SKM-1 treated with dmso at 0.1 percent for 144 hours (cell line): ENCODE data around the gene LZTS2.
"Not testable (repeated sequence)": the region's sequence is repeated elsewhere in the genome, so short reads cannot be mapped to it uniquely, and the experiment has no call there.

Experiments
- DNase-seq: peaks from one replicate; lab custom pipeline; 2025; ENCODE audit not compliant: unreplicated experiment; lab: John Stamatoyannopoulos, UW

Gene LZTS2

DNA sequence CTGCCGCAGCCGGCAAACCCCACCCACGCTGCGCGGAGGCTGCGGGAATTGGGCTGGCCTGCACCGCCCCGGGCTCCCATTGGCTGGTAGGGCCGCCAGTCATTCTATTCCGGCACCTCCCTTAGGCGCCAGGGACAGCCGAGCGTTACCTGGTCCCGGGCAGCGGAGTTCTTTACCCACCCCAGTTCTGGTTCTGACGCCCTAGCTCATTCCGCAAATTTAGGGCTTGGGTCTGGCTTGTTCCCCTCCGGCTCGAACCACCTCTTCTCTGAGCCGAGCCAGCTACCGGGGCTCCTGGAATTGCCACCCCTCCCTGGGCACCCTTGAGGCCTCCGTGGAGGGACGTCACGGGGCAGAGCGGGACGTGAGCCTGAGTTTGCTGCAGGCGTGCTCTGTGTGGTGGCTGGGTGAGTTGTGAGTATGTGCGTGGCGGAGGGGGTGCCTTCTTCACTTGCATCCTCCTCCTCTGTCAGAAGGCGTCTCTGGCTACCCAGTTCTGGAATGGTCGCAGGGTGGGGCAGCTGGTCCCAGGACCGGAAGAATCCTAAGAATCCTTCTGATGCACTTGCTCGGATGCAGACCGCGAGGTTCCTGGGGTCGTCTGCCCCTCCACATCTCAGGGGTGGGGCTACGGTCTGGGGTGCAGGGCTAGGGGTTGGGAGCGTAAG, 31.7 kb downstream of the LZTS2 start, which contains the start of the genes PDZD7 and SFXN3:
Gene PDZD7 (minus strand): TSS at position 2 of the 668 bp plus-strand sequence. CDS start 910 bp downstream, outside the sequence.
Gene SFXN3 (plus strand): TSS at position 107 of the 668 bp plus-strand sequence. CDS start 3,461 bp downstream, outside the sequence.
- DNase-seq, result peak; percentile 85

DNA sequence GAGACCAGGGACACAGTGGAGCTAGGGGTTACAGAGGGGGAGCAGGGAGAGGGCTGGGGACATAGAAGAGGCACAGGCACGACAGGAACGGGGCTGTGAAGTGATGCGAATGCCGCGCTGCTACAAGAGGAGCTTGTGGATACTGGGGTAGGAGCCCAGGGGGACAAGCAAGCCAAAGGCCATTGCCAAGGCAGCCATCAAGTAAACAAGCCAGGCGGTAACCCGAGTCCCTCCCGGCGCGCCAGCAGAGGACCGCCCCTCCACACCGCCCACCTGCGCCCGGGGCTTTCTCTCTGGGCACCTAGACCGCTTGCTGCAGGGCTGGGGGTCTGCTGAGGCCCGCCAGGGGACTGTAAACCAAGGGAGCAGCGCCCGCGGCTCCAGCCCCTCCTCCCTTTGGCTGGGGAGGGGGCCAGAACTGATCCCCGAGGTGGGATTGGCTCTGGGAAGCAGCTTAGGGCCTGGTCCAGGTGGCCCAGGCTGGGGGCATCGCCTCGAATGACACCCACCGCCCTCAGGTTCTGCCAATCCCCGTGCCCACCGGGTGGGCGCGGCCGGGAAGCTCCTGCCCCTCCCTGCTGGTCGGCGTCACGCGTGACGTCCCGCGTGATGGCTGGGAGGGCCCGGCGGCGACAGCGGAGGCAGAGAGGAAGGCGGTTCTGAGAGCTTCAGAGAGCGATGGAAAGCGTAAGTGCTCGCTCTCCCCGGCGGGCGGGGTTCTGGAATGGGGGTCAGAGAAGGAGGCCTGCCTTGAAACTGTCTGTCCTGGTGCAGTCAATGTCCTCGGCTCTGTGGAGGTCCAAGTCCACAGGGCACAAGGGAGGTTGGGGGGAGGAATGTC, 32.4 kb downstream of the LZTS2 start:
- peak; percentile 20 for DNase-seq

DNA sequence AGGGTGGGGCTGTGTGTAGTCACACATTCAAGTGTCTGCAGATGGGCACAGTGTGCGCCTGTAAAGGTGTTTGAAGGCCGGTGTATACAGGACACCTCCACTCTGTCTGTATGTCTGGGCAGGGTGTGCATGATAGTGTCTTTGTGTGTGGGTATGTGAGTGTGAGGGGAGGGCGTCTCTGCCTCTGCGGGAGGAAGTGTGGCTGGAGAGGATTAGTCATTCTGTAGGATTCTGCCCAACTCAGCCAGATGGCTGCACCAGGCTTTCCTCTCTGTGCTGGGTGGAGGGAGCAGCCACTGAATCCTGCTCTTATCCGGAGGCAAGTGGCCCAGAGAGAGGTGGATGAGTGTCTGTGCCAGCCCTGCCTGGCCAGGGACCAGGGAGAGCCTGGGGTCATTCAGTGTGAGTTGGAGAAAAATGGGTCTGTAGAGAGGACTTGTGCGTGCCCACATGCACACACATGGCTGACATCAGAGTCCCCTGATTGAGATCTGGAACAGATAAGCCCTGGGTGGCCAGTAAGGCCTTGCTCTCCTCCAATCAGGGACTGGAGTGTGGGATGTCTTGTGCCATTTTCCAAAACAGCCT, 33.1 kb downstream of the LZTS2 start:
- peak; percentile 34 for DNase-seq

DNA sequence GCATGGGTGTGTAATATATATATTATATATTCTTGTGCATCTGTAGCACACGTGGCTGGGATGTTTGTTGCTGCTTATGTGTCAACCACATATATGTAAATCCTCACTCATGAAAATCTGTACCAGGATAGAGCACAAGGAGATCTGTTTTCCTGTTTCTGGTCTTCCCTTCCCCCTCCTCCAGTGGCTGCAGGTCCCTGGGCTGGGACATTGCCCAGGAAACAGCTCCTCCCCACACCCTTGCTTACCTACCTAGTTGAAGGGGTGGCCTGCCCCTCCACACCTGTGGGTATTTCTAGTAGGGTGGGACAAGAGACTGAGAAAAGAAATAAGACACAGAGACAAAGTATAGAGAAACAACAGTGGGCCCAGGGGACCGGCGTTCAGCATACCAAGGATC, 33.7 kb downstream of the LZTS2 start:
- DNase-seq, result no peak

DNA sequence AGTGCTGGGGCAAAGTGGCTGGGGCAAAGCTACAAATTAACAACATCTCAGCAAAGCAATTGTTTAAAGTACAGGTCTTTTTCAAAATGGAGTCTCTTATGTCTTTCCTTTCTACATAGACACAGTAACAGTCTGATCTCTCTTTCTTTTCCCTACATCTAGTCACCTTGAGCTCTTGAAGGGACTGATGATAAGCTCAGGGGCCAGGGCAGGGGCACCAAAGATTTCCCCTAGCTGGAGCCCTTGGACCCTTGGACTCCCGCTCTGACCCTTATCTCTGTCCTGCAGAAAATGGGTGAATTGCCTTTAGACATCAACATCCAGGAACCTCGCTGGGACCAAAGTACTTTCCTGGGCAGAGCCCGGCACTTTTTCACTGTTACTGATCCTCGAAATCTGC, 34.8 kb downstream of the LZTS2 start:
- DNase-seq, result not testable (repeated sequence)

DNA sequence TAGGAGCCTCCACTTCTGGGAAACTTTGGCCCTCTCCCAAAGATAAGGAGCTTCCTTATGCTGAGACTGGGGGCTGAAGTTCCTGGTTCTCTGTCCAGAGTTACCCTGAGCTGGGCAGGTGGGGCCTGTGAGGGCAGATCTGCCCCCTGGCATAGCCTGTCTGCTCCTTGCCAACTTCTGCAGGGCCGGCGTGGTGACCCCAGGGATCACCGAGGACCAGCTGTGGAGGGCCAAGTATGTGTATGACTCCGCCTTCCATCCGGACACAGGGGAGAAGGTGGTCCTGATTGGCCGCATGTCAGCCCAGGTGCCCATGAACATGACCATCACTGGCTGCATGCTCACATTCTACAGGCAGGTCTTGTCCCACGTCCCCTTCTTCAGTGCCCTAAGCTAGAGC, 35.7 kb downstream of the LZTS2 start:
- DNase-seq, result no peak

DNA sequence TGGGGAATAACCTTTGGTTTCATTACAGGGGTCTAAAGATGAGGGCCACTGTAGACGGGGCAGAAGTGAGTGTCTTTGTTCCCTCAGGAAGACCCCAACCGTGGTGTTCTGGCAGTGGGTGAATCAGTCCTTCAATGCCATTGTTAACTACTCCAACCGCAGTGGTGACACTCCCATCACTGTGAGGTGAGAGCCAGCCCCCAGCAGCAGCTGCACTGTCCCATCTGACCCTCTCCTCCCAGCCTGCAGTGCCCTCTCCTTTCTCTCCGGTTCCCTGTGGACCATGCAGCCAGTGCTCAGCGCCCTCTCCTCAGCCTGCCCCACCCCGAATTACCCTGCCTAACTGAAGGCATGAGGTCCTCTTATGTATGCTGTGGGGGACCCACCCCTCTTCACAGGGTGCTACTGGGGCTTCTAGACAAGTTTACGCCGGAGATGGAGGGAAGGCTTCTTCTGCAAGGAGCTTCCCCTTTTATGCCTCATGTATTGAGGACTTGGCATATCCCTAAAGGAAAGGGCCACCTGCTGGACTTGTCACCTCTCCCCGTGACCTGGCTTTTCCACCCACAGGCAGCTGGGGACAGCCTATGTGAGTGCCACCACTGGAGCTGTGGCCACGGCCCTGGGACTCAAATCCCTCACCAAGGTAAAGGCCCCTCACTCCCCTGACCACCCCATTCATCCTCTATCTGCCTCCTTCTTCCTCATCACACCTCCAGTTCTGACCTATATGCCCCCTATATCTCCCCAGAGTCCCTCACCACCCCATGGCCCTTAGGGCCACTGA, 36.5 kb downstream of the LZTS2 start:
- DNase-seq, result no peak

DNA sequence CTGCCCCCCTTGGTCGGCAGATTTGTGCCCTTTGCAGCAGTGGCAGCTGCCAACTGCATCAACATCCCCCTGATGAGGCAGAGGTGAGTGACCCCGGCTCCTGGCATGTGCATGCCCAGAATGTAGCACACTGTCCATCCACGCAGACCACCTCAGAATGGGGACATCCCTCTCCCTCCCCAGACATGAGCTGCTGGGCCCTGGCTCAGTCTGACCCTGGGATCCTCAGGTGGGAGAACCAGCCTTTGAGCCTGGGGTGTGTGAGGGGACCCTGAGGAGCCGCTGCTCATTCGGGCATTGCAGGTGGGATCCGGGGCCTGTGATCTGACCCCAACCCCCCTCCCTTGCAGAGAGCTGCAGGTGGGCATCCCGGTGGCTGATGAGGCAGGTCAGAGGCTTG, 37.1 kb downstream of the LZTS2 start:
- DNase-seq, result no peak

DNA sequence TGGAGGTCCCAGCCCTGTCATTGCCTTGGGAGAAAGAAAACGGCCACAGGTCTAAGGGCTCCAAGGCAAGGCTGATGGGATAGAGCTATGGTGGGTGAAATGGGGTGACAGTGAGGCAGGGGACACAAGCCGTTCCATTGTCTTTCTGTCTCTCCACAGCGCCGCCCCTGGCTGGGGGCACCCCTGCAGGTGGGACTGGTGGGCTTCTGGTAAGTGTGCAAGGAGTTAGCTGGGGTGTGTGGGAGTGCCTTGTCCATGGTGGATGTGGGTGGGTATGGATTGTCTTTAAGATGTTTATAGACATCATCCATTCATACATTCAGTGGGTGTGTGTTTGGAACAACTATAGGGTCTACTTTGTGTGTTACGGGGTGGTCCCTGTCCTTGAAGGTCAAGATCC, 38.9 kb downstream of the LZTS2 start:
- no peak for DNase-seq

DNA sequence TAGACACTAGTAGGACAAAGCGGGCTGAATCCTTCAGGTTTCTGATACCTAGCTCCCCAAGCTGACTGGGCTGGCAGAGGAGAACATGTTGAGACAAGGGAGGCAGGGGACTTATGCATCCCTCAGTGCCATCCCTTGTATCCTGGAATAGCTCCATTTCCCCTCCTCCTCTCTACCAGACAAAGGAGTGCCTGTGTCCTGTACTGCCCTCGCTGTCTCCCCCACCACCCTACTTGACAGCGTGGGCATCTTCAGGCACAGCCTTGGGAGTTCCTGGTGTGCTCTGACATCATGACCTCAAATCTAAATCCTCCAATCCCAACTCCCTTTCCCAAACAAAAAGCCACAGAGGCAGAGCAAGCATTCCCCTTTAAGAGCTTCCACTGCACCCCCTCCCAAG, 40.5 kb downstream of the LZTS2 start:
- no peak for DNase-seq

DNA sequence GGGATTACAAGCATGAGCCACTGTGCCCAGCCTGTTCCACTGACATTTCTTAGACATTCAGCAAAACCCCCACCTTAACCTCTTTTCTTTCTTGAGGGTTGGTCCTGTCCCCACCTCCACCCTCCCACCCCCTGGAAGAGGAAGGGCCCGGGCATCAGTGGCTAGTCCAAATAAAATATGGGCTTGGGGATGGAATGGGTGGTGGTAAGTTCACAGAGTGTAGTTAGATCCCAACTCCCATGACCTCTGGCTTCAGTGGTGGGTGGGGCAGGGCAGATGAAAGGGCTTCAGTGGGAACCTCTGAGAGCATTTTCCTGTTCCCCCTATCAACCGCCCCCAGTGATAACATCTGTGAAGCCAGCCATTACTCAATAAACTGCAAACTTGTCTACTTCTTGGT, 41.2 kb downstream of the LZTS2 start:
- DNase-seq, result no peak

DNA sequence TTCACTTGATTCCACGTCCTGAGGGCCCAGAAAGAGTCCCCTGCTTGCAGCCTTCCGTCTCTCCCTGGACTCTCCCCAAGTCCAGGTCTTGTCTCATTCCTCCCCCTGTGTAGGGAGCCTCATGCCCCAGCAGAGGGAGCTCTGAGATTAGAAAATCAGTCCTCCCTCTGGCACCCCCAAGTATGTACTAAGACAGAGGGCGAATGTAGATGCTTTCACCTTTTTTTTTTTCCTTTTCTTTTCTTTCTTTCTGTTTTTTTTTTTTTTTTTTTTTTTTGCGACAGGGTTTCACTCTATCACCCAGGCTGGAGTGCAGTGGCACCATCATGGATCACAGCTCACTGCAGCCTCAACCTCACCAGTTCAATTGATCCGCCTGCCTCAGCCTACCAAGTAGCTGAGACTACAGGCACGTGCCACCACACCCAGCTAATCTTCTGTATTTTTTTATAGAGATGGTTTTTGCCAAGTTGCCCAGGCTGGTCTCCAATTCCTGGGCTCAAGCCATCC, 41.7 kb downstream of the LZTS2 start:
- peak; percentile 72 for DNase-seq

DNA sequence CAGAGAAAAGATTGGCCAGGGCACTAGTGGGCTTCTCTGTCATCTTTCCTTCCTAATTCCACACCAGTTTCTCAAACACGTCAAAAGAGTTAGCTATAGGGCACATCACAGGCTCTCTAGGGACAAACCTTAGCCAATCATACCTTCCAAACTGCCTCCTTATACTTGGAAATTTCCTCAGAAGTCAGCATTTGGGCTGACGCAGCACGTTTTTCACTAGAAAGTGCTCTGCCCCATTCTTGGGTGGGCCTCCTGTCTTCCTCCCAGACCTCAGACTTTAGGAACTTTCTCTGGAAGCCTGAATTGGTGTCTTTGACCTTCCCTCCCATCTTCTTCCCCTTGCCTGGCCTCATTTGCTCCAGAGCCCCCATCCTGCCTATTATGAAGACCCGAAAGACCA, 42.5 kb downstream of the LZTS2 start:
- no peak for DNase-seq

DNA sequence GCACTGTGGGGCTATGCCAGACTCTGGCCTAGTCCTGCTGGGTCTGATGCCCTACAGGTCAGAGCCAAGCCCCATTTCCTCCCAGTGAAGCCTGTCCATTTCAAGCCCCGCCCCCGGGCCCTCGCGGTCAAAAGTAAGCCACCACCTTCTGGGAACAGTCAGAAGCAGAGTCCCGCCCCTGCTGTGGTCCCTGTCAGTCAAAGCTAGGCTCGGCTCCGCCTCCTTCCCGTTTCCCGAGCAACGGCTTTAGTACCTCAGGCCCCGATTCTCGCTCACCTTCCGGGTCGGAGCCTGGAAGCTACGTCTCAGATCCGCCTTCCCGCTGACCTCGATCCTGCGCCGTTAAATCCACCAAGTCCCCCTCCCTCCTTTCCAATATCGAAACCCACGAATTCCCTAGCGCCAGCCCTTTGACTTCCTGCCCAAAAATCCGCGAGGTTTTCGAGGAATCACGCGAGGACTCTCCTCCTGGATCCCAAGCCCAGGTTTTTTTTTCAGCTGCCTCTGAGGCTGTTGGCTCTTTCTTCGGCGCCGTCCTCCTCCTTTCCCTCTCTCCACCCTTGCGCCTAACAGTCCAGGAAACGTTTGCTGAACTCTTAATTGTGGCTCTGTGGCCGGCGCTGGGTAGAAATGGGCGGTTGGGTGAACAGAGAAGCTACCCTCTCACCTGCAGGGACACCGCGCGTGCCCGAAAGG, 43.2 kb downstream of the LZTS2 start:
- DNase-seq, result peak; percentile 92

DNA sequence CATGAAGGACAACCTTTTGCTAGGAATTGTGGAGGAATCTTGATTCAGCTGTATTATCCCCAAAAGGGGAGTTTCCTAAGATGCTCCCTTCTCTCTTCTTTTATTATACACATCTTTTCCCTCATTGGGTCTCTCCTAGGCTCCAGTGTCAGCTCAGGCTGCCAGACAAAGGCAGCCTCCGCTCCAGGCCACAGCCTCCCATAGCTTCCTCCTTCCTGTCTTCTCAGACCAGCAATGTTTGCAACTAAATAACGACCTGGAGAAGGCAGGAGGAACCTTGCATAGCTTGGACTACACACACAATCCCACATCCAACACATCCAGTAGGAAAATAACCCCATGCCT, 43.7 kb downstream of the LZTS2 start:
- no peak for DNase-seq

DNA sequence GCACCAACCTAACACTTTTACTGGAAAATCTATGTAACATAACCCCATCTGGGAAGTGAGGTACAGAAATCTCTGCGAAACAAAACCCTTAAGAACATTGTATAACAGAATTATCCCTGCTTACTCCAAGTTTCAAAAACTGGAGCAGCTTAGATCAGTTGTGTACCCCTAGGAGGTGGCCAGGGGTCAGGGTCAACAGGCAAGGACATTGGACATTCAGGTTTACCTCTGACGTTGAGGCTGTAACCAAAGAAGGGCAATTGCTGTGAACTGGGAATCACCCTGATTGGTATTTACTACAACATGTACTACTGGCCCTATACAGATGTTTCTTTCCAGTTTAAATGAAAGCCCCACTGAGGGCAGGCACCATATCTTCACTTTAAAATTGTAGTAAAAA, 44.5 kb downstream of the LZTS2 start:
- DNase-seq, result no peak

DNA sequence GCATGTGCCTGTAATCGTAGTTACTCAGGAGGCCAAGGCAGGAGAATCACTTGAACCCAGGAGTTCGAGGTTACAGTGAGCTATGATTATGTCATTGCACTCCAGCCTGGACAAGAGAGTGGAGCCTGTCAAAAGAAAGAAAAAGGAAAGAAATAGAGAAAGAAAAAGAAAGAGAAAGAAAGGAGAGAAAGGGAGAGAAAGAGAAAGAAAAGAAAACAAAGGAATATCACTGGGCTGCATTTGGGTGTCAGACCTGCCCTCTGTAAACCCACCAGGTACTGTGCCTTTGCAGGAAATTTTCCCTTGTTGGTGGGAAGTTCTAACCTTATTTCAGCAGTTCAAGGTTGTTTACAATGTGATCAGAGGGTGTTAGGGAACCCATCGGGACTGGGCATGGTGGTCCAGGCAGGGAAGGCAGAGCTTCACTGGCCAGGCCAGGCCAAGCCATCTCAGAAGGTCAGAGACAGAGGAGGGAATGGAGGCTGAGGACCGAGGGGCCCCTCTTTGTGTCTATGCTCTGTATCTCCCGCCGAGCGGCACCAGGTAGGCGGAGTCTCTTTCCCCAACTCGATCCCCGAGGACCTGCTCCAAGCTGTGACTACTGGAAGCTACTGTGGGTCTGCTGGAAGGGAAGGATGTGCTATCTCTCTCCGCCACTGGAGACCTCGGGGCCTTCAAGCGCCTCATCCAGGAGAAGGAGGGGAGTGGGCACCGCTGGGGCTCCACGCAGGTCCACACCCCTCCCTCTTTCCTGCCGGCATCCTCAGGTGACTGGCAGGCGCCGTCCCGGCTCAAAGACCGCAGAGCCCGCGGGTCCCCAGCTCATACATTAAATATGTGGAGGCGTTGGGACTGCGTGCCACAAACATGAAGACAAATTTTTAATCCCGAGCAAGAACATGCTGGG, 47.0 kb downstream of the LZTS2 start:
- DNase-seq, result no peak

DNA sequence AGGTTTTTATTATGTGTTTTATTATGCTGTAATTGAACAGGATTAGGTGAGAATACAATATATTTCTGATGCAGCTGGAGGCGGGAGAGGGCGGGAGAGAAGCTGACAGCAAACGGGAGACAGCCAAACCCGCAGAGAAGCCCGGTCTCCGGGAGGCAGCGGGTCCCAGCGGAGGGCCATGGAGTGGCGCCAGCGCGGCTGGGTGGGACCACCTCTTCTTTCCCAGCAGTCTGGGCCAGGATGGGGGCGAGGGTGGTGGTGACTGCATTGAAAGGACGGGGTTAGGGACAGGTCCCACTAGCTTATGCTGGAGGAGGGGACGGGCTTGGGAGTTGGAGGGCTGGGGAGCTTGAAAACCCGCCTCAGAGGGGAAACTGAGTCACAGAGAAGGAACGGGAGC, 47.7 kb downstream of the LZTS2 start:
- no peak for DNase-seq
